HepG2 (cell line): ENCODE measurements around the gene TRPM6. TPM values are rescaled to one million over a fixed set of nuclear protein-coding genes. Genes with fewer than 3 reads are reported as not detected.

Experiments
- ATAC-seq: fragments of 200-7000 bp; cut with Tn5 transposase; 3 replicates; pipeline ENCODE4 v1.9.1; 2020; ENCODE audit warnings: mild to moderate bottlenecking, moderate library complexity
- Bru-seq: library from RNA; stranded (reverse); fragments of 400-500 nt; gene quantifications from one replicate; lab custom pipeline; 2021; lab: Mats Ljungman, UMichigan
- BruChase-seq, 2 experiments: library from RNA; stranded (reverse); fragments of 400-500 nt; gene quantifications; one replicate each; lab custom pipeline; 2021; lab: Mats Ljungman, UMichigan
- BruUV-seq: library from RNA; stranded (reverse); fragments of 400-500 nt; replicated peaks from 2 replicates; lab custom pipeline; 2021; lab: Mats Ljungman, UMichigan
- CTCF ChIA-PET: fragments of 300-600 bp; formaldehyde crosslinking; extraction: SDS; loops from one replicate; lab custom pipeline; 2021; ENCODE audit warnings: low total read pairs, inconsistent platforms, low intra/inter-chr PET ratio; lab: Yijun Ruan, JAX
- POLR2A ChIA-PET: fragments of 350-600 bp; sonication (Branson Sonifier 250); formaldehyde crosslinking; loops from one replicate; lab custom pipeline; 2020; ENCODE audit warnings: antibody characterized with exemption, inconsistent platforms; lab: Yijun Ruan, JAX
- DNase-seq: peaks from one replicate; pipeline ENCODE4 v3.0.0-alpha.2; 2015; ENCODE audit warnings: low spot score
- FAIRE-seq: peaks from 3 replicates; lab custom pipeline; 2011; peaks lifted over from hg19 to GRCh38; lab: Jason Lieb, UNC
- H2AFZ ChIP-seq: one replicate; pipeline ENCODE4 v1.6.1; 2011; ENCODE audit warnings: low read length, inconsistent platforms
- H3K27ac ChIP-seq: fragments of 300-600 bp; 3 replicates; pipeline ENCODE4 v1.8.0; 2011; ENCODE audit warnings: mixed run types, mild to moderate bottlenecking, mixed read lengths, low read length, inconsistent platforms; ENCODE audit not compliant: insufficient read depth; ENCODE audit errors: extremely low read length
- H3K27me3 ChIP-seq, 2 experiments: fragments of 200-600 bp in 1 of 2; 2 replicates in 1 of 2; 3 replicates in 1 of 2; pipeline versions ENCODE4 v1.6.0 to v1.8.0; 2011; ENCODE audit warnings: low read length in 2 of 2, mild to moderate bottlenecking in 2 of 2, moderate library complexity in 2 of 2, inconsistent platforms in 1 of 2; ENCODE audit not compliant: insufficient read depth in 2 of 2, control insufficient read depth in 1 of 2
- H3K36me3 ChIP-seq, 2 experiments: fragments of 200-600 bp in 1 of 2; replicated peaks in 1 of 2; 2 replicates in 1 of 2; 3 replicates in 1 of 2; pipeline versions ENCODE4 v1.5.1 to v1.8.0; 2011; ENCODE audit warnings: low read length in 2 of 2, inconsistent platforms in 1 of 2; ENCODE audit not compliant: insufficient read depth in 2 of 2, control insufficient read depth in 1 of 2
- H3K4me1 ChIP-seq: 2 replicates; pipeline ENCODE4 v1.5.1; 2012; ENCODE audit warnings: low read length, inconsistent platforms; ENCODE audit not compliant: insufficient read depth
- H3K4me2 ChIP-seq: 2 replicates; pipeline ENCODE4 v1.6.0; 2011; ENCODE audit warnings: low read depth, low read length, inconsistent platforms
- H3K4me3 ChIP-seq, 3 experiments: fragments of 200-600 bp in 1 of 3; sonication (generic), shearing (Covaris generic) in 1 of 3; replicated peaks in 1 of 3; 2 replicates each; pipeline ENCODE4 v1.5.1; 2011 to 2016; ENCODE audit warnings: low read length in 3 of 3, inconsistent platforms in 2 of 3, low read depth in 2 of 3, mild to moderate bottlenecking in 2 of 3, control low read depth in 1 of 3, mixed read lengths in 1 of 3; ENCODE audit not compliant: insufficient read depth in 1 of 3
- H3K79me2 ChIP-seq: one replicate; pipeline ENCODE4 v1.6.1; 2011; ENCODE audit warnings: low read length, inconsistent platforms; ENCODE audit not compliant: insufficient read depth
- H3K9ac ChIP-seq: 2 replicates; pipeline ENCODE4 v1.6.0; 2011; ENCODE audit warnings: mild to moderate bottlenecking, low read depth, low read length, inconsistent platforms; ENCODE audit not compliant: insufficient read depth
- H3K9me3 ChIP-seq: 2 replicates; pipeline ENCODE4 v1.5.1; 2012; ENCODE audit warnings: mild to moderate bottlenecking, low read length
- H4K20me1 ChIP-seq: 2 replicates; pipeline ENCODE4 v1.6.0; 2011; ENCODE audit warnings: inconsistent platforms, mild to moderate bottlenecking, low read length, moderate library complexity; ENCODE audit not compliant: insufficient read depth
- E2F2 ChIP-seq: sonication (generic); formaldehyde crosslinking; IDR thresholded peaks from 2 replicates; pipeline ENCODE4 v1.4.0; 2020; ENCODE audit warnings: missing genetic modification reagents, borderline replicate concordance
- HOMEZ ChIP-seq: IDR thresholded peaks from 2 replicates; pipeline ENCODE4 v1.6.1; 2016; ENCODE audit warnings: low read depth
- STAT6 ChIP-seq: sonication (generic); formaldehyde crosslinking; IDR thresholded peaks from 2 replicates; pipeline ENCODE4 v1.4.0; 2020; ENCODE audit warnings: missing genetic modification reagents, mild to moderate bottlenecking, borderline replicate concordance
- TBX2 ChIP-seq: sonication (generic); formaldehyde crosslinking; IDR thresholded peaks from 2 replicates; pipeline ENCODE4 v1.5.0; 2020; ENCODE audit warnings: missing genetic modification reagents, mild to moderate bottlenecking, borderline replicate concordance
- ZNF597 ChIP-seq: sonication (generic); formaldehyde crosslinking; IDR thresholded peaks from 2 replicates; pipeline ENCODE4 v1.5.0; 2020; ENCODE audit warnings: missing genetic modification reagents
- ZNF777 ChIP-seq: sonication (generic); formaldehyde crosslinking; IDR thresholded peaks from 2 replicates; pipeline ENCODE4 v1.4.0; 2020; ENCODE audit warnings: missing genetic modification reagents
- WGBS: methylation state at CpG from one replicate; pipeline ENCODE4 v1.1.6; 2017; ENCODE audit warnings: low lambda C conversion rate; 5-methylcytosine and 5-hydroxymethylcytosine counted together
- in situ Hi-C: cut with HindIII; loops from 2 replicates; pipeline ENCODE4 v1.10.0; 2017; ENCODE audit warnings: low pct_unique_long_range_greater_than_20kb; ENCODE audit not compliant: extremely low pct_ligation_motif_present
- intact Hi-C: fragments of 100-400 bp; cut with micrococcal nuclease; formaldehyde crosslinking; loops from one replicate; pipeline ENCODE4 v1.10.0; 2022; ENCODE audit not compliant: unreplicated experiment
- long read RNA-seq, 2 experiments: library from RNA in 1 of 2; library from polyadenylated mRNA in 1 of 2; stranded (forward) in 1 of 2; unstranded in 1 of 2; transcript quantifications; one replicate each; pipeline ENCODE4 v2.0.0, GENCODE V29; 2019 to 2022
- polyA minus RNA-seq, 3 experiments: library from RNA; depleted of rRNA, polyadenylated mRNA; stranded (reverse); fragments of >200 nt; gene quantifications; 2 replicates each; pipeline ENCODE4 v1.2.3, GENCODE V29; 2011; ENCODE audit warnings: low replicate concordance in 1 of 3
- polyA plus RNA-seq, 8 experiments: library from polyadenylated mRNA; depleted of rRNA in 3 of 8; stranded (reverse) in 7 of 8; unstranded in 1 of 8; fragments of >200 nt; fragmentation: Illumina TruSeq in 4 of 8; extraction: Trizol in 4 of 8; gene quantifications; 2 replicates each; pipeline versions ENCODE4 v1.2.1 to v1.2.3, GENCODE V29; 2011 to 2016; ENCODE audit warnings: low read depth in 4 of 8, missing spikeins in 1 of 8, mixed read lengths in 1 of 8; ENCODE audit not compliant: insufficient read depth in 1 of 8
- total RNA-seq, 5 experiments: library from RNA; depleted of rRNA; stranded (reverse); fragments of >200 nt; fragmentation: Illumina TruSeq; extraction: Trizol; gene quantifications; 2 replicates each; pipeline ENCODE4 v1.2.3, GENCODE V29; 2016; ENCODE audit warnings: low read depth in 1 of 5
- TF ChIP-seq, protein P1 (sequence below): sonication (generic); formaldehyde crosslinking; IDR thresholded peaks from 2 replicates; pipeline ENCODE4 v1.5.0; 2020; ENCODE audit warnings: missing genetic modification reagents, mild to moderate bottlenecking, borderline replicate concordance

Gene TRPM6
- 0.09 and 0.14 TPM in 2 replicates for total RNA-seq (2016; rRNA removed; fragmentation: Illumina TruSeq; extraction: Trizol)
- not detected in 2 replicates for total RNA-seq (2016; cell fraction: cytosol; rRNA removed; fragmentation: Illumina TruSeq; extraction: Trizol; ENCODE audit: low read depth)
- 0.06 and 0.17 TPM in 2 replicates for total RNA-seq (2016; cell fraction: insoluble cytoplasmic fraction; rRNA removed; fragmentation: Illumina TruSeq; extraction: Trizol)
- total RNA-seq (2016; cell fraction: membrane; rRNA removed; fragmentation: Illumina TruSeq; extraction: Trizol), result 0.07 and 0.09 TPM in 2 replicates
- total RNA-seq (2016; cell fraction: nucleus; rRNA removed; fragmentation: Illumina TruSeq; extraction: Trizol), result 0.09 and 0.47 TPM in 2 replicates
- 0.01 and 0.03 TPM in 2 replicates for polyA plus RNA-seq (2011; rRNA removed)
- polyA plus RNA-seq (2011; cell fraction: cytosol; rRNA removed), result 0.01 TPM in 2 replicates
- polyA plus RNA-seq (2011; cell fraction: nucleus; rRNA removed), result 0.06 and 0.10 TPM in 2 replicates
- 0.04 TPM in 2 replicates for polyA plus RNA-seq (2012)
- polyA plus RNA-seq (2016; cell fraction: cytosol; fragmentation: Illumina TruSeq; extraction: Trizol; ENCODE audit: low read depth), result not detected in 2 replicates
- polyA plus RNA-seq (2016; cell fraction: insoluble cytoplasmic fraction; fragmentation: Illumina TruSeq; extraction: Trizol; ENCODE audit: low read depth), result 0.03 and 0.05 TPM in 2 replicates
- polyA plus RNA-seq (2016; cell fraction: membrane; fragmentation: Illumina TruSeq; extraction: Trizol; ENCODE audit: low read depth), result not detected in 2 replicates
- 0.08 and 0.12 TPM in 2 replicates for polyA plus RNA-seq (2016; cell fraction: nucleus; fragmentation: Illumina TruSeq; extraction: Trizol; ENCODE audit: insufficient read depth, low read depth)
- 0.02 and 0.28 TPM in 2 replicates for polyA minus RNA-seq (2011; rRNA and poly(A)+ RNA removed; ENCODE audit: low replicate concordance)
- 0.09 TPM in 1 of 2 replicates, not detected in the other for polyA minus RNA-seq (2011; cell fraction: cytosol; rRNA and poly(A)+ RNA removed)
- 0.26 and 0.37 TPM in 2 replicates for polyA minus RNA-seq (2011; cell fraction: nucleus; rRNA and poly(A)+ RNA removed)
- percentile 9 among the genes with signal in this experiment for Bru-seq, nascent RNA
- percentile 10 among the genes with signal in this experiment for BruChase-seq, experiment 1, labeled RNA remaining after a 6-hour chase
- percentile 9 among the genes with signal in this experiment for BruChase-seq, experiment 2, labeled RNA remaining after a 2-hour chase
- long read RNA-seq, experiment 1, result 0 reads
- long read RNA-seq, experiment 2, result 0 reads

- peak; percentile 66 for DNase-seq
- H3K4me1 ChIP-seq, result peaks cover 15% of the 10 kb centered on the region
- peak; percentile 8 for FAIRE-seq
- peak within 1 kb of the TSS; percentile 49 to 78 (median 73) for H3K4me3 ChIP-seq
- H3K27me3 ChIP-seq, result no peaks in the 10 kb centered on the region
- ATAC-seq, result peak; percentile 95
- peak within 1 kb of the TSS; percentile 48; the same call in 1 of the 2 replicates for H3K9ac ChIP-seq
- peak within 1 kb of the TSS; percentile 77 for H3K4me2 ChIP-seq
- BruUV-seq, result no TSS peak
- in situ Hi-C loops, result no loop called here
- H3K36me3 ChIP-seq, result no peaks in the 10 kb centered on the region
- POLR2A ChIA-PET, result interaction anchor here (0.6 kb wide), 1 partner anchor 65 kb away, joined by 3 read pairs; no protein-coding TSS in a partner anchor
- H2AFZ ChIP-seq, result peak within 1 kb of the TSS; percentile 64
- H4K20me1 ChIP-seq, result no peaks in the 10 kb centered on the region
- CTCF ChIA-PET, result no interaction called here
- intact Hi-C loops, result loop anchor here (1.0 to 2.0 kb wide), 3 partner anchors 53 to 115 kb away; no protein-coding TSS in a partner anchor
- under 1% methylated on average over 11 of the region's 64 CpGs for WGBS
- no peaks in the 10 kb centered on the region for H3K79me2 ChIP-seq
- no peak within 1 kb of the TSS for H3K27ac ChIP-seq
- H3K9me3 ChIP-seq, result no peaks in the 10 kb centered on the region
- TF ChIP-seq STAT6, result no peak
- peak; percentile 29; the same call in 1 of the 2 replicates for TF ChIP-seq TBX2 (CRISPR knock-in tag)
- peak; percentile 74 for TF ChIP-seq ZNF777 (CRISPR knock-in tag)
- no peak for TF ChIP-seq E2F2 (CRISPR knock-in tag)
- 0 out of 2 replicates have a peak, but pooled peaks have one; percentile 13 for TF ChIP-seq HOMEZ (CRISPR knock-in tag)
- TF ChIP-seq, protein P1, sequence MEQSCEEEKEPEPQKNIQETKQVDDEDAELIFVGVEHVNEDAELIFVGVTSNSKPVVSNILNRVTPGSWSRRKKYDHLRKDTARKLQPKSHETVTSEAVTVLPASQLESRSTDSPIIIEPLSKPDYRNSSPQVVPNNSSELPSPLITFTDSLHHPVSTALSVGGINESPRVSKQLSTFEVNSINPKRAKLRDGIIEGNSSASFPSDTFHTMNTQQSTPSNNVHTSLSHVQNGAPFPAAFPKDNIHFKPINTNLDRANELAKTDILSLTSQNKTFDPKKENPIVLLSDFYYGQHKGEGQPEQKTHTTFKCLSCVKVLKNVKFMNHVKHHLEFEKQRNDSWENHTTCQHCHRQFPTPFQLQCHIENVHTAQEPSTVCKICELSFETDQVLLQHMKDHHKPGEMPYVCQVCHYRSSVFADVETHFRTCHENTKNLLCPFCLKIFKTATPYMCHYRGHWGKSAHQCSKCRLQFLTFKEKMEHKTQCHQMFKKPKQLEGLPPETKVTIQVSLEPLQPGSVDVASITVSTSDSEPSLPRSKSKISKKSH (CRISPR knock-in tag), result peak; percentile 51; the same call in 1 of the 2 replicates
- TF ChIP-seq ZNF597 (CRISPR knock-in tag), result no peak
Observed at GRCh38 chr9:74887041-74887980, at the start of gene TRPM6. TSS of gene TRPM6 (minus strand) at chr9:74887921. CDS start at chr9:74887856, 65 bp downstream.
